Stimulated activated naive CD8-positive, alpha-beta T cell treated with anti-CD3 and anti-CD28 coated beads, Interleukin-15, amount 100 ng/mL, for 72 hours (primary cell): Measurements from ENCODE around the gene DHRS3.
"Not testable (repeated sequence)": the region's sequence is repeated elsewhere in the genome, so short reads cannot be mapped to it uniquely, and the experiment has no call there.

Source experiments
- ATAC-seq: fragments of 150-1000 bp; cut with Tn5 transposase; 2 replicates; pipeline ENCODE4 v1.10.0; 2021; ENCODE audit warnings: mild to moderate bottlenecking, moderate library complexity
- DNase-seq, 2 donors: peaks; one replicate each; pipeline ENCODE4 v3.0.0; 2021 to 2022
- H3K27ac Mint-ChIP-seq, 2 donors: one replicate each; pipeline ENCODE4 v1.8.0; 2022; ENCODE audit warnings: mild to moderate bottlenecking in 2 of 2, mixed read lengths in 2 of 2, moderate library complexity in 2 of 2
- H3K27me3 Mint-ChIP-seq: one replicate; pipeline ENCODE4 v1.8.0; 2022; ENCODE audit warnings: mixed read lengths
- H3K4me1 Mint-ChIP-seq: one replicate; pipeline ENCODE4 v1.8.0; 2022; ENCODE audit warnings: mild to moderate bottlenecking, mixed read lengths
- H3K4me3 Mint-ChIP-seq, 2 donors: one replicate each; pipeline ENCODE4 v1.8.0; 2022; ENCODE audit warnings: mild to moderate bottlenecking in 2 of 2, mixed read lengths in 2 of 2, moderate library complexity in 1 of 2
- H3K9me3 Mint-ChIP-seq, 2 donors: one replicate each; pipeline ENCODE4 v1.8.0; 2022; ENCODE audit warnings: mixed read lengths in 2 of 2

DHRS3 gene

DNA sequence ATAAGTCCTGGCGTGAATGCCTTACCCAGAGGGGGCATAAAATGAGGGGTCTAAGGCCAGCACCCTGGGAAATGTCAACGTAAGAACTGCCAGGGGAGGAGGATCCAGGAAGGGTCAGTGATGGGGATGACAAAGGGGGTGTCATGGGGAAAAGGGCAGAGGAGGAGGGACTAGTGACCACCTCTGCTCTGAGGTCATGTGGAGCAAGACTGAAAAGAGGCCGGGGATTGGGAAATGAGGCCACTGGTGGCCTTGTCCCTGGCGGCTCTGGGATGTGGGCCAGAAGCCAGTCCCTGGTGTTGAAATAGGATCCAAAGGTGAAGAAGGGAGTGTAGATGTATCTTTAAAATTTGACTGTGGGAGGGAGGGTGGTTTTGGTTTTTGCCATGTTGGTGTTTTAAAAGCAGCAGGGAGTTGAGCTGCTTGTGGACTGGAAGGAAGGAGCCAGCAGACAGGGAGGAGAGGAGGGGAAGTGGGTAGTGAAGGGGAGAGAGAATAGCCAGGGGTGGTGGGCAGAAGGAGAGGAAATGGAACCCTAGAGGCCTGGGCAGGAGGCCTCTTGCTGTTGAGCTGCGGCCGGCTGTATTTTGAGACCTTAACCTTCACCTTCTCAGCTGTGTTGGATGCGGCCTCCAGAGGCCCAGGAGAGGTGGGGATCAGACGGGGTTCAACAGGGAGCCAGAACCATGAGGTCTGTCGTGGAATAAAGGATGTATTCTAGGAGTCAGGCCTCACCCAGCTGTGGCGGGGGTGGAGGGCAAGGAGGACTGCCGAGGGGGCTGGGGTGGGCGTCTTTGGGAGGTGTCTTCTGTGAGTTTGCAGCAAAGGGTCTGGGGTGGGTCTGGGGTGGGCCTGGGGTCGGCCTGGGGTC, 92.5 kb downstream of the DHRS3 start:
- no peak overlapping the region for H3K4me3 Mint-ChIP-seq
- peaks cover 28% of the 10 kb centered on the region for H3K4me1 Mint-ChIP-seq
- H3K27me3 Mint-ChIP-seq, result no peaks in the 10 kb centered on the region
- DNase-seq (no peak), ATAC-seq (no peak)
- peak overlapping the region in 1 of 2 donors; percentile 14 for H3K27ac Mint-ChIP-seq
- H3K9me3 Mint-ChIP-seq, result no peaks in the 10 kb centered on the region

DNA sequence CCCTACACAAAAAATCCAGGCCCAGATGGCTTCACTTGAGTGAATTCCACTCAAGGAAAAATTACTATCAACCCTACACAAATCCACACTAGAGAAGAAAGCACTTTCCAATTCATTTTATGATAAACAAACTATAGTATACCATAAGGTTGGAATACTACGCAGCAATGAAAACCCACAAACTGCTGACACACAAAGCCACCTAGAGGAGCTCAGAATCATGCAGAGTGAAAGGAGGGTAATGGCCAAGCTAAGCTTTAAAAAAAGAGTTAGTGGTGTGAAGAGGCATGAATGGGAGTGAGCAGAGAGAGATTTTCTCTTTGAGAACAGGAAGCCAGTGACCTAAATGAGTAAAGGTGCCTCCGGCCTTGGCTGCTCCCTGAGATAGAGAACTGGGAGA, 93.7 kb downstream of the DHRS3 start:
- Mint-ChIP-seq H3K27ac (no peak overlapping the region), H3K4me3 (no peak overlapping the region), H3K4me1 (peaks cover 32% of the 10 kb centered on the region), H3K9me3 (no peaks in the 10 kb centered on the region), H3K27me3 (no peaks in the 10 kb centered on the region)
- no peak for DNase-seq
- ATAC-seq, result no peak

DNA sequence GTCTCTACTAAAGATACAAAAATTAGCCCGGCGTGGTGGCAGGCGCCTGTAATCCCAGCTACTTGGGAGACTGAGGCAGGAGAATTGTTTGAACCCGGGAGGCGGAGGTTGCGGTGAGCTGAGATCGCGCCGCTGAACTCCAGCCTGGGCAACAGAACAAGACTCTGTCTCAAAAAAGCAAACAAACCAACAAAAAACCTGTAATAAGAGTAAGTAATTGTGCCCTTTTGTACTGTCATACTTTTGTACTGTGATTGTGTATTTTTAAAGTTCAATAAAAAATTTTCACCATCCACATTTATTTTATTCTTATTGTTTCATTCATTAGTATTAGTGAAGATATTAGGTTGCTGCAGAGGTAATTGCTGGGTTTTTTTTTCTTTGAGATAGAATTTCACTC, 95.2 kb downstream of the DHRS3 start:
- H3K4me3 Mint-ChIP-seq, H3K27ac Mint-ChIP-seq, ATAC-seq, DNase-seq, H3K27me3 Mint-ChIP-seq, H3K9me3 Mint-ChIP-seq: not testable (repeated sequence)
- peaks cover 41% of the 10 kb centered on the region for H3K4me1 Mint-ChIP-seq

GRCh38 chr1:12521096-12521495, 96.9 kb downstream of the DHRS3 start:
- H3K27me3 Mint-ChIP-seq, result no peaks in the 10 kb centered on the region
- no peak overlapping the region for H3K27ac Mint-ChIP-seq
- no peak for ATAC-seq

DNA sequence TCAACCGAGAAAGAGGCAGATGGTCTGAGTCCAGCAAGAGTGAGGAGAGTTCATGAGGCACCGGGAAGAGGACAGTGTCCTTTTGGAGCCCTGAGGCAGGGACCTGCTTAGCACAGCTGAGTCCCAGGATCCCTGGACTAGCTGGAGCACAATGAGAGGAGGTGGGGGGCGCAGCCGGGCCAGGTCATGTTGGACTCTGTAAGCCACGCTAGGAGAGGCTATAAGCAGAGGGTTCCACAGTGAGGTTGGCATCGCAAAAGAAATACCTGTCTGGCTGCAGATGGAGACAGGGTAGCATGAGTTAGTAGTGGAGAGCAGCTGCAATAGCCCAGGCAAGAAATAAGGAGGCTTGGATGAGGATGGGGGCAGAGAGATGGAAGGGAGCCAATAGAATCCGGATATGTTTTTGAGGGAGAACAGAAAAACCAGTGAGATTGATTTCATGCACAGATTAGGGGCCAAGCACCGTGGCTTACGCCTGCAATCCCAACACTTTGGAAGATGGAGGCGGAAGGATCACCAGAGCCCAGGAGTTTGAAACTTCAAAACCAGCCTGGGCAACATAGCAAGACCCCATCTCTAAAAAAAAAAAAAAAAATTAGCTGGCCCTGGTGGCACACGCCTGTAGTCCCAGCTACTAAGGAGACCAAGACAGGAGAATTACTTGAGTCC, 98.2 kb downstream of the DHRS3 start:
- ATAC-seq (no peak), DNase-seq (no peak)
- Mint-ChIP-seq H3K27me3 (no peaks in the 10 kb centered on the region), H3K4me1 (peaks cover 52% of the 10 kb centered on the region), H3K4me3 (no peak overlapping the region), H3K27ac (peak overlapping the region in 1 of 2 donors; percentile 1), H3K9me3 (no peaks in the 10 kb centered on the region)

More at GRCh38 chr1:12521096-12521495, 96.9 kb downstream of the DHRS3 start:
- Mint-ChIP-seq H3K4me1 (peaks cover 55% of the 10 kb centered on the region), H3K4me3 (no peak overlapping the region), H3K9me3 (no peaks in the 10 kb centered on the region)
- DNase-seq, result no peak

DNA sequence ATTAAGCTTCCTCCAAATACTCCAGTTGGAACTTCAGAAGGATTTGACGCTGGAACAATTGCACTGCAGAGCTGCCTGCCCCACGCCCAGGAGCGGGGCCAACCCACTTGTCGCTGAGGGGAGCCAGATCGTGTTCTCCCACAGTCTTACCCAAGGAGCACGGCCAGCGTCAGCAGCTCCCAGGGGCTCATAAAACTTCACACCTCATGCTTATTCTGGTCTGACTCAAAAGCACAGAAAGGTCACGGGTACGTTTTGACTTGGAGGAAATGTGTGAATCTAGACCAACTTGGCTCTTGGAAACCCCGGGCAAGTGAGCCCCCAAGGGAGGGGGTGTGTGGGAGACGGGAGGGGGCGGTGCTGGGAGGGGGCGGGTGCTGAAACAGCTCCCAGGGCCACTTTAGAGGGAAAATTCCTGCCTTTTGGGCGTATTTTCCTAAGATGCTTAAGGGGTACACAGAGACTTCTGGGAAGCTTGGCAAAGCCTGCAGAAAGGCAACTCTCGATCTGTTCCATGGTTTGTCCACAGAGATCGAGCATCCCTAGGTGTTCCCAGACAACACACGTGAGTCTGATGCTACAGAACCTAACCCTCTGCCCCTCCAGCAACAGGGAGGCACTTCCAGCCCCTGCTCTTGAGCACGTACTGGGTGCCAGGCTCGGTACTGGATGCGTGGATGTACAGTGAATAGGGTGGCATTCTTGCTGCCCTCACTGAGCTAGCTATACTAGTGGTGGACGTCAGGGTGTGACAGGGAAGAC, 98.9 kb downstream of the DHRS3 start:
- Mint-ChIP-seq H3K27ac (peak overlapping the region; percentile 42 to 94), H3K9me3 (no peaks in the 10 kb centered on the region), H3K4me1 (peaks cover 58% of the 10 kb centered on the region), H3K27me3 (no peaks in the 10 kb centered on the region), H3K4me3 (peak overlapping the region; percentile 60 to 75)
- DNase-seq (peak; percentile 65 to 75), ATAC-seq (peak; percentile 99)
